ENCODE measurements around the gene SH3PXD2B.
"Not testable (repeated sequence)": the region's sequence is repeated elsewhere in the genome, so short reads cannot be mapped to it uniquely, and the experiment has no call there.

Gene SH3PXD2B

DNA sequence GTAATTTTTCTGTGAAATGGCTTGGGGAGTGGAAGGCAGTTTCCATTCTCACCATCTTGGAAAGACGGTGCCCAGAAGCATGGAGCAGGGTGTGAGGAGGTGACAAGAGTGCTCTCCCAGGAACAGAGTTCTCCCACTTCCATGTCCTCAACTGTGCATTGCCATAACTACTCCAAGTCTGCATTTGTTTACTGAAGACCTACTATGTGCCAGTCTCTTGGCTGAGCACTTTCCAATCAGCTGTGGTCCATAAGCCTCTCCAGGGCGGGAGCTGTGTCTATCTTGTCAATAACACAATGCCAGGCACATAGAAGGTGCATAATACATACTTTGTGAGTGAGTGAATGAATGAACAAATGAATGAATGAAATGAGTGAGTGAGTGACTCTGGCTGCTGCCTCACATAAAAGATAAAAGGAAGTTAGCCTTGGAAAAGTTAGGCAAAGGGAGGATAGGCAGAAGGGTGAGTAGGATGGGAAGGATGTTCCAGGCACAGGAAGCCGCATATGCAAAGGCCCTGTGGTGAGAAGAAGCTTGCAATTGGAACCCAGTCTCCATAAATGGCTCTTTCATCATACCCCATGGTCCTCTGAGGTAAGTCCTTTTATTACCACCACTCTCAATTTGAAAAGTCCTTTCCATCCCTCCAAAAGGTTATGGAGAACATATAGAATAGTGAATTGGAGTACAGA is 31.3 kb upstream of the SH3PXD2B start:
- no peak for DNase-seq

DNA sequence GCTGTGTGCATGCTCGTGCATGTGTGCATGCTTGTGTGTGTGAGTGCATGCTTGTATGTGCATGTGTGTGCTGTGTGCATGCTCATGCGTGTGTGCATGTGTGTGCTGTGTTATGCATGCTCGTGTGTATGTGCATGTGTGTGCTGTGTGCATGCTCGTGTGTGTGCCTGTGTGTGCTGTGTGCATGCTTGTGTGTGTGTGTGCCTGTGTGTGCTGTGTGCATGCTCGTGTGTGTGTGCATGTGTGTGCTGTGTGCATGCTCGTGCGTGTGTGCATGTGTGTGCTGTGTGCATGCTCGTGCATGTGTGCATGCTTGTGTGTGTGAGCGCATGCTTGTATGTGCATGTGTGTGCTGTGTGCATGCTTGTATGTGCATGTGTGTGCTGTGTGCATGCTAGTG is 30.3 kb upstream of the SH3PXD2B start:
- DNase-seq, result no peak

DNA sequence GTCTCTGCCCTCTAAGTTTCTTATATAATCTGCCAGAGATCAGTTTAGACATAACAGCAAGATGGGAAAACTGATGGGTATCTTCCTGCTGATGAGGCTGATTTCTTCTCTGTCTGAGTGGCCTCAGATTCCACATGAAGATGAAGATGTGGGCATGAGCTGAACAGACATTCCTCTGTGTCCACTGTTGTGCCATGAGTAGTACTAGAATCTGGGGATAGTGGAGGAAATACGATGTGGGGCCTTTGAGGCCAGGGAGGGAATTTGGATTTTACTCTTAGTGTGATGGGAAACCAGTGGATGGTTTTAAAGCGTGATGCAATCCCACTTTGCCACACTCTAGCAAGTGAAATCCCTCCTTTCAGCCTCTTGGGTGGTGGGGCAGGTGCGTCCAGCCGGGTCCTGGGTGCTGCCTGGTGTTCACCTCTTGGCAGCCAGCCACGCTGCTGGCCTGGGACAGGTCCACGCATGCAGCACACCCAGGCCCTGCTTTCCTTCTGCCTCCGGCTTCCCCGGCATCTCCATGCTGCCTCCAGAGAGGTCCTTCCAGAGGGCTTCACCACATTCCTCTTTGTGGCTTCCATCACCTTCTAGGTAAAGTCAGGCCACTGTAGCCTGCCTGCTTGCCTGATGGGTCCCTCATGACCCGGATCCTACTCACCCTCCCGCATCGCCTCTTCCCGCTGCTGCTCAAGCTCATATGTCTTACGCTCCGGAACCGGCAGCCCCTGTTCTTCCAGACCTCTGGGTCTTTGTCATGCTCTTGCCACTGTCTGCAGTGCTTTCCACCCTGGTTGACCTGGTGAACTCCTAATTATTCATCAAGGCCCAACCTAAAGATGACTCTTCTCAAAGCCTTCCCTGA is 28.1 kb upstream of the SH3PXD2B start:
- no peak for DNase-seq

GRCh38 chr5:172481011-172481800 is 26.9 kb upstream of the SH3PXD2B start:
- no peak for DNase-seq

GRCh38 chr5:172479784-172480115 is 25.4 kb upstream of the SH3PXD2B start:
- no peak for DNase-seq

DNA sequence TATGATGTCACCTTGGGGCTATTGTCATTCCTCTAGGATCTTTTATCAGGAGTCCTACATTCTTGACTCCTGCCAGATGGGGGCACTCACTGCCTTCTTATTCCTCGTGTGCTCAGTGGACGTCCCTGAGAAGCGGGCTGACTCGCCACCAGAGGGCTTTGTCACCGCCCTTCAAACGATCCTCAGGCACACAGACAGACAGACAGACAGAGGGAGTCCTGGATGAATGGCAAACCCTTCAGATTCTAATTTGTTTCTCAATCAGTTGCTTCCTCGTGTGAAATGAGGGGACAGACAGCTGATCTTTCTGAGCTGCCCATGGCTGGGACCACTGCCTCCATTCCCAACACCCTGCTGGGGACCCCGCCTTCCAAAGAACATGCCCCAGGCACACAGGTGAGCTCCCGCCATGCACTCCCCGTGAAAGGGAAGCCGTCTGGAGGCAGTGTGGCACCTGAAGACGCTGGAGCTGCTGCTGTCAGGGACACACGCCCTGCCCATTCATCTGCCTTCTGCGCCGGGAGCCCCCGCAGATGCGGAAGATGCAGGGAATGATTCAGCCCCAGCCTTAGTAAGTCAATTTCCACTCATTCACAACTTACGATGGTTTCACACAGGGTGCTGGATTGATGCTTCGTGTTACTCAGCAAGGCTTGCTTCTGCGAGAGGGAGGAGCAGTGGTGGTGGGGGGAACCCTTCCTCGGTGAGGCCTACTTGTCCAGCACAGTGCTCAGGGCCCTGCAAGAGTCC is 24.9 kb upstream of the SH3PXD2B start:
- DNase-seq, result peak; percentile 53 to 55

DNA sequence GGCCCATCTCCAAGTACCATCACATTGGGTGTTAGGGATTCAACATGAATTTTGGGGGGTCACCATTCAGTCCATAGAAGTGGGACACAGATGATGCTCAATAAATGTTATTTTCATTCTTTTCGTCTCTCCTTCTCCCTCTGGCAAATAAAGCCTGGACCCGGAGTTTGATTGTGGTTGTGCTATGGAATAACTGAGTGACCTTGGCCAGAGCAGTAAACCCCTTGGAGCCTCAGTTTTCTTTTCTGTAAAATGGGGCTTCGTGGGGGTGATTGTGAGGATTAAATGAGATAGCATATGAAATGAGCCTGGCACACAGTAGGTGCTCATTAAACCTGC is 24.3 kb upstream of the SH3PXD2B start:
- not testable (repeated sequence) for DNase-seq

GRCh38 chr5:172478256-172478655 is 23.9 kb upstream of the SH3PXD2B start:
- DNase-seq, result no peak

DNA sequence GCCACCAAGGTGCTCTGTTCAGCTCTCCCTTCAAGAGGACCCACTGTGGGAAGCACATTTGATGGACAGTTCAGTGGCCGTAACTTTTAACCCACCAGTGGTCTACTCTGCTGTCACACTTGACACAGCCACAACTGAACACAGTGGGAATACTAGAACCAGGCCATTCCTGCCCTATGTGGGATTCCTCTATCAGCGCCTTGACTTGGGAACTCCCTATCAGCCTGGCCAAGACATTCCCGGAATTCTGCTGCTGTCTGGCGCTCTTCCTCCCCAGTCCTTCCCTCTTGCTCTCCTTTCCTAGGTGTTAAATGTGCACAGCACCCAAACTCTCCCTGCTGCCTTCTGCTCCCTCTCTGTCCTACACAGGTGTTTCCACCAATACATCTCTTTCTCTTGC is 23.1 kb upstream of the SH3PXD2B start:
- DNase-seq, result no peak

- DNase-seq, result no peak
Measured at GRCh38 chr5:172474293-172474692, 20.0 kb upstream of the SH3PXD2B start.

- no peak for DNase-seq
Measured at GRCh38 chr5:172473427-172473826, 19.1 kb upstream of the SH3PXD2B start.

GRCh38 chr5:172469697-172470096 is 15.4 kb upstream of the SH3PXD2B start:
- DNase-seq, result no peak

DNA sequence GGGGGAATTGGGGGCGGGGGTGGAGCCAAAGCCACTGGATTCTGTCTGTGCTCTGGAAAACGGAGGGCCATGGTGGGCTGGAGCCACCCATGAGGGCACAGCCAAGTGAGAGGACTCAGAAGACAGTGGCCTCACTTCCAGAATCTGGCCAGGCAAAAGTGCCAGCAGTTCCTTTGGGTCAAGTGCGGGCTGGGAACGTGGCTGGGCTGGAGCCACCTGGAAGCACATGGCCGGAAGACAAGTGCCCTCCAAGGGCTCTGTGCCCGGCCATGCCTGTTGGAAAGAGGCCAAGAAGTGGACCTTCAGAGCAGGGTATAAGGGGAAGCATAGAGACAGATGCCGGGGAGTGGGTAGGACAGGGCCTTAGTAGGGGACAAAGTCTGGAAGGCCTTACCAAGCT is 11.7 kb upstream of the SH3PXD2B start:
- DNase-seq, result no peak

- DNase-seq, result no peak
Measured at GRCh38 chr5:172463031-172463430, 8.7 kb upstream of the SH3PXD2B start.

- no peak for DNase-seq
Measured at GRCh38 chr5:172459783-172460165, 5.4 kb upstream of the SH3PXD2B start.

- no peak for DNase-seq
Measured at GRCh38 chr5:172458976-172459782, 4.9 kb upstream of the SH3PXD2B start.

DNA sequence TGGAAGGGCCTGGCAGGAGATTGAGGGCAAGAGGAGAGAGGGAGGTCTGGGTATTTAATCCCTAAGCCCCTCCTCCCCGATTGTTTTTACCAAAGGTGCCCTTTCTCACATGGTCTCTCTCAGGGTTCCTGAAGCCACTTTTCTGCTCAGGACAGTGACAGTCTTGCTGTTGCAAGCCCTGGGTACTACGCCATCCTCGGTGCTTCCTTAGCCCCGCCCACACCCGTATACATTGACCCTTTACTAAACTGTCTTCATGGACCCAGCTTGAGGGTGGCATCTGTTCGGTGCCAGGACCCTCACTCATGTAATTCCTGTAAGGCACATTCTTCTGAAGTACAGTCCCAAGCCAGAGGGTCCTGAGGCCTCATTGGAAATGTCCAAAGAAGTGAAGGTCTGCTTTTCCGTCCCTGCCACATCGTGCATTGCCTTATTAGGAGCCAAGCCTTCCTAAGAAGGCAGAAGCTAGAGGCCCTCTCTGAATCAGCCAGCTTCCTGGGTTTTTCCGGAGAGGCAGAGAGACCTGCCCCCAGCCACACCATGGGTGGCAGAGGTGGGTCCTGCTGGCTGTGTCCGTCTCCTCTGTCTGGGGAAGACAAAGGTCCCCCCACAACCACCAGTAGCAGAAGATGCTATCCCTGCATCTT is 1.9 kb upstream of the SH3PXD2B start:
- DNase-seq, result no peak

DNA sequence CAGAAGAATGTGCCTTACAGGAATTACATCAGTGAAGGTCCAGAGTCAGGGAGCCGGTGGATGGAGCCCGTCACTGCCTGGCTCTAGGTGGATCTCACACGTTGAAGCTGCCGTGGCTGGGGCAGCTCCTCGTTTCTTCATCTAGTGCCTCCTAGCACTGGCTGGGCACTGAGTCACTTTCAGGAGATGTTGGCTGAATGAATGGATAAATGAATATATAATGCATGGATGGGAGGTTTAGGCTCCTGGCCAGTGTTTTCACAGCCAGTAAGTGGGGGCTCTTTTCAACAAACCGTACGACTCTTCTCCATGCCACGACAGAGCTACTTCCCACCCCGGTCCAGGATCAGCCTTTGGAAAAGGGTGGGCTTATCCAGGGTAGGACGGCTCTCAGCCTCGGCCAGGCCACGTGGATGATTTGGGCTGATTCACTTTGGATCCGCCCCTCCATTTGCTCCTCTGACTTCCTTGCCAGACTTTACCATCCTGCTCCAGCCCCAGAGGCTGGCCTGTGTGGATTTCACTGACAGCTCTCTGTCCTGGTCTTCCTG is 1.3 kb upstream of the SH3PXD2B start:
- no peak for DNase-seq

- no peak for DNase-seq
Measured at GRCh38 chr5:172455087-172455381, 709 bp upstream of the SH3PXD2B start.

GRCh38 chr5:172453986-172454357 is 353 bp downstream of the SH3PXD2B start:
- DNase-seq, result no peak

GRCh38 chr5:172453206-172453985 is 929 bp downstream of the SH3PXD2B start:
- no peak for DNase-seq
